ENCODE results near the gene NUDCD3.

Gene NUDCD3

GRCh38 chr7:44466300-44467216 is 23.9 kb downstream of the NUDCD3 start:
- no peaks in the 10 kb centered on the region for H3K36me3 ChIP-seq (ENCODE audit: control insufficient read depth, insufficient read depth, low read length)
- peaks cover 67% of the 10 kb centered on the region for H3K79me2 ChIP-seq
- H3K9ac ChIP-seq: no peak overlapping the region
- no peak for TF ChIP-seq CTCF (IDR thresholded peaks at IDR 0.05)
- peaks cover 14% of the 10 kb centered on the region for H3K4me1 ChIP-seq
- no peak overlapping the region for H3K4me2 ChIP-seq (ENCODE audit: low read length)
- no peaks in the 10 kb centered on the region for H3K27me3 ChIP-seq (ENCODE audit: control insufficient read depth, insufficient read depth, low read length)
- H2AFZ ChIP-seq: no peak overlapping the region
- H3K9me3 ChIP-seq (ENCODE audit: control insufficient read depth, low read length): no peaks in the 10 kb centered on the region
- H3K4me3 ChIP-seq (ENCODE audit: low read depth, low read length): no peak overlapping the region
- no peak overlapping the region for H3K27ac ChIP-seq

GRCh38 chr7:44465490-44465889 is 25.0 kb downstream of the NUDCD3 start:
- Histone ChIP-seq H3K4me1 (peaks cover 14% of the 10 kb centered on the region), H3K27me3 (ENCODE audit: control insufficient read depth, insufficient read depth, low read length) (no peaks in the 10 kb centered on the region), H3K36me3 (ENCODE audit: control insufficient read depth, insufficient read depth, low read length) (no peaks in the 10 kb centered on the region), H3K4me2 (ENCODE audit: low read length) (no peak overlapping the region), H3K9ac (no peak overlapping the region), H2AFZ (no peak overlapping the region), H3K27ac (no peak overlapping the region), H3K79me2 (peaks cover 70% of the 10 kb centered on the region), H3K9me3 (ENCODE audit: control insufficient read depth, low read length) (no peaks in the 10 kb centered on the region), H3K4me3 (ENCODE audit: low read depth, low read length) (no peak overlapping the region)
- no peak for TF ChIP-seq CTCF (IDR thresholded peaks at IDR 0.05)

DNA sequence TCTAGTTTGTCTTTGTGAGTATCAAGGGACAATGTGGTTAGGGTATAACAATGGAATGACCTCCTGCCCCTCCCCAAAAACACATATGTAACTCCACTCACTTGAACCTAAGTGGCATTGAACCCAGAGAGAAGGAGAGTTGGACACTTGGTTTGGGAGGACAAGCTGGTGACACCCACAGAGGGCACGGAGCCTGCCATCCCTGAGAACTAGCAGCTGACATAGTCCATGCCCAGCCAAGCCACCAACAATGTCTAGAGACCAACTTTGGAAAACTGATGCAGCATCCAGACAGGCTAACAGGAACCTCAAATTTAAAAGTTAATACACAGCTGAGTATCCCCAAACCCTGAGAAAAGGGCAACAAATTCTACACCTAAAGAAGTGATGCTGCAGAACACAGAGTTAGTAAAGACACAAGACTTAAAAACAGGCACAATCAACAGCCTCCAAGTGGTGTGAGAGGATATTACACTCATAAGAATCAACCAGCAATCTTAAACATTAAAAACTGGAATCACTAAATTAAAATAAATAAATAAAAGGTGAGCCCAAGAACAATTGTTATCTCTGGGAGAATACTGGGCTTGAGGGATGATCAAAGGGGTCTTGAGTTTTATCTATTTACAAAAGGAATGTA is 27.2 kb downstream of the NUDCD3 start:
- H3K4me1 ChIP-seq: peaks cover 2% of the 10 kb centered on the region
- H3K4me2 ChIP-seq (ENCODE audit: low read length): no peak overlapping the region
- H3K27ac ChIP-seq: no peak overlapping the region
- no peak overlapping the region for H3K4me3 ChIP-seq (ENCODE audit: low read depth, low read length)
- peaks cover 72% of the 10 kb centered on the region for H3K79me2 ChIP-seq
- no peaks in the 10 kb centered on the region for H3K27me3 ChIP-seq (ENCODE audit: control insufficient read depth, insufficient read depth, low read length)
- TF ChIP-seq CTCF (IDR thresholded peaks at IDR 0.05): peak; percentile 31
- H2AFZ ChIP-seq: no peak overlapping the region
- no peak overlapping the region for H3K9ac ChIP-seq
- no peaks in the 10 kb centered on the region for H3K36me3 ChIP-seq (ENCODE audit: control insufficient read depth, insufficient read depth, low read length)
- no peaks in the 10 kb centered on the region for H3K9me3 ChIP-seq (ENCODE audit: control insufficient read depth, low read length)

DNA sequence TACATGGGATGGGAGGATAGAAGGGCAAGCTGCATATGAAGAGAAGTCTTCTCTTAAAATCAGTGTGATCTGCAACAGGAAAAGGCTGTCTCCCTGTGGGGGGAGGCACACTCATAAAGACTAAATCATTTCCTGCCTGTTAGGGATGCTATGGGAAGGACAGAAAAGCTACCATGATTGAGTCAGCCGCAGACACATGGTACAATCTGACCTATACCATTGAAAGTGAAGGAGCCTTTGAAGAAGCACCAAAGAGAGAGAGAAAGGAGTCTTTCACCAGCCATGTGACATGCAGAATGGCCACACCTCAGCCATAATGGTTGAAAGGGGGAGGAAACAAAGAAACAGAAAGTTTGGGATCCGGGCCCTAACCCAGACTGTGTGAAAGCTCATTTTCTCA is 29.1 kb downstream of the NUDCD3 start:
- no peak overlapping the region for H3K27ac ChIP-seq
- H3K4me1 ChIP-seq: peaks cover 7% of the 10 kb centered on the region
- H3K9ac ChIP-seq: no peak overlapping the region
- no peak overlapping the region for H3K4me2 ChIP-seq (ENCODE audit: low read length)
- no peak for TF ChIP-seq CTCF (IDR thresholded peaks at IDR 0.05)
- no peak overlapping the region for H3K4me3 ChIP-seq (ENCODE audit: low read depth, low read length)
- no peaks in the 10 kb centered on the region for H3K9me3 ChIP-seq (ENCODE audit: control insufficient read depth, low read length)
- peaks cover 70% of the 10 kb centered on the region for H3K79me2 ChIP-seq
- H3K27me3 ChIP-seq (ENCODE audit: control insufficient read depth, insufficient read depth, low read length): no peaks in the 10 kb centered on the region
- no peak overlapping the region for H2AFZ ChIP-seq
- no peaks in the 10 kb centered on the region for H3K36me3 ChIP-seq (ENCODE audit: control insufficient read depth, insufficient read depth, low read length)

All from parathyroid adenoma (tissue), 2 donors.